Measurements from ENCODE around the gene NEO1.
"Not testable (repeated sequence)": the region's sequence is repeated elsewhere in the genome, so short reads cannot be mapped to it uniquely, and the experiment has no call there.

The NEO1 gene

DNA sequence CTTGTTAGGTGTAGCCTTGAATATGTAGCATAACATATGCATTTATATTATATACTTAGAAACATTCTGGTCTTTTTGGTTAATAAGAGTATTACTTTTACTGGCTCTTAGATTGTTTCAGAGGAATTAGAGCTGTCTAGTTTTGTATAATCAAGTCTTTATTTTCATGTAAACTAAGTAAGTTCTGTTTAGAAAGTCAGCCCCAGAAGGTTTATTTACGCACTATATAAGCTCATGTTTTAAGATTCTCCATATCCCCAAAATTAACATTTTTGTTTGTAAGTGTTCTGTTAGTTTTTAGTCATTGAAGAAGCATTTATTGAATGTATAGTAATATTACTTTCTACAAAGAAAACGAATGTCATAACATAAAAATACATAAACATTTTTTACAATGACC is 158.4 kb downstream of the NEO1 start:
- no peak for DNase-seq

DNA sequence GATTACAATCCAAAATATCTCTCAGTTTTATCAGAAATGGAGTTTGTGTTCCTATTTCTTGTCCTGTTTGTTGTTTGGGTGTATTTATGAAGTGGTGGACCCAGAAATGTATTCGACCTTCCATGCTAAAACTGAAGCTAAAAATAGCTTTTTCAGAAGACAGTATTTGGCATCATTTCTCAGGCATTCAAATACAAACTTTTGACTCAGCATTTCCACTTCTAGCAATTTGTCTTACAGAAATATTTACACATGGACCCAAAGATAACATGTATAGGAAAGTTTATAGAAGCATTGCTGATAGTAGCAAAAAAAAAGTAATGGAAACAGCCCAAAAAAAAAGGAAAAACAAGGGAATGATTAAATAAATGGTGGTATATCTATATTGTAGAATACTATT is 160.2 kb downstream of the NEO1 start:
- DNase-seq: no peak

DNA sequence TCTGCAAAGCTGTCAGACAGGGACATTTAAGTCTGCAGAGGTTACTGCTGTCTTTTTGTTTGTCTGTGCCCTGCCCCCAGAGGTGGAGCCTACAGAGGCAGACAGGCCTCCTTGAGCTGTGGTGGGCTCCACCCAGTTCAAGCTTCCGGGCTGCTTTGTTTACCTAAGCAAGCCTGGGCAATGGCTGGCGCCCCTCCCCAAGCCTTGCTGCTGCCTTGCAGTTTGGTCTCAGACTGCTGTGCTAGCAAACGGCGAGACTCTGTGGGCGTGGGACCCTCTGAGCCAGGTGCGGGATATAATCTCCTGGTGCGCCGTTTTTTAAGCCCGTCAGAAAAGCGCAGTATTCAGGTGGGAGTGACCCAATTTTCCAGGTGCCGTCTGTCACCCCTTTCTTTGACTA is 169.2 kb downstream of the NEO1 start:
- not testable (repeated sequence) for DNase-seq

DNA sequence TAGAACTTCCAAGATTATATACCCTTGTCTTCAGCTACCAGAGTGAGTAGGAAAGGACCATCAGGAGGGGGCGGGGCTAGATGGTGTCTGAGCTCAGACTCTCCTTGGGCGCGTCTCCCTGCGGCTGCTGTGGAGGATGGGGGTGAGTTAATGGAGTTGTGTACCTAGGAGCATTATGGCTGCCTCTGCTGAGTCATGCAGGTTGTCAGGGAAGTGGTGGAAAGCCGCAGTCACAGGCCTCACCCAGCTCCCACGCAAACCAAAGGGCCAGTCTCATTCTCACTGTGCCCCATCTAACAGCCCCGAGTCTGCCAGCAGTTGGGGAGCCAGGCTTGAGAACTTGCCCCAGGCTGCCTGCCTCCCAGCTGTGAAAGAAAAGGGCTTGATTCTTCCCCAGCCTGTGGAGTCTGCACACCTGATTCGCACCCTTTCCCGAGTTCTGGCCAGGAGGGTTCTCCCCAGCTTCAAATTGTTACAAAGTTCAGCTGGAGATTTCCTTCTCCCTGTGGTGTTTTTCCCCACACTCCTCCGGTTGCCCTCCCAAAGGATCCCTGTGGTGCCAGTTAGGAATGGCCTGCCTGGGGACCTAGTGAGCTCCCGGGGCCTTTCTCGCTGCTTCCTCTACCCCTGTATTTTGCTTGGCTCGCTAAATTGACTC is 173.2 kb downstream of the NEO1 start:
- DNase-seq: no peak

DNA sequence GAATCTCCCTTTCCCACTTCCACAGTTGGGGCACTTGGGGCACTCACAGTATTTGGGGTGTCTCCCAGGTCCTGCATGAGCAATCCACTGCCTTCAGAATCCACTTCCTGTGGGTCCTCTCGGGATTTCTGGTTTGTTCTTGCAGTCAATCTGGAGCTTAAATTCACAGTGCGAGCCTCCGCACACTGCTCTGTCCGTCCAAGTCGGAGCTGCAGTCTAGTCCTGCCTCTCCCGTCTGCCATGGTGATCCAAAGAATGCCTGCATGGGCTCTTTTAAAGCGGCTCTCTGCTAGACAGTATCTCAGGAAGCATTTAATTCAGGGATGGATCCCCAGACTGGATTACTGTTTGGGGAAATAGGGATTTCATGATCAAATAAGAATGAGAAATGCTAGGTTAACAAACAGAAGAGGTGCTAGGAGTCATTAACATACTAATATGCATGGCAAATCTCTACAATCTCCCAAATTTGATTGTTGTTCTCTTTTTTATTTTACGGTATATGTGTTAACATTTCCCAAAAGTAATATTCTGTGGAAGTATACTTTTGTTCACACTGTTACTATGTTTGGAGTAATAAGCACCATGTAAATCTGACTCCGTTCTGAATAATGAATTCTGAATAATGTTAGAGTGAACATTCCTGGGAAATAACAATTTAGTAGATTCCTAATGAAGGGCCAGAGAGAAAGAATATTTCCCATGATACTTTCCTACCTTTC is 174.0 kb downstream of the NEO1 start:
- DNase-seq: no peak

DNA sequence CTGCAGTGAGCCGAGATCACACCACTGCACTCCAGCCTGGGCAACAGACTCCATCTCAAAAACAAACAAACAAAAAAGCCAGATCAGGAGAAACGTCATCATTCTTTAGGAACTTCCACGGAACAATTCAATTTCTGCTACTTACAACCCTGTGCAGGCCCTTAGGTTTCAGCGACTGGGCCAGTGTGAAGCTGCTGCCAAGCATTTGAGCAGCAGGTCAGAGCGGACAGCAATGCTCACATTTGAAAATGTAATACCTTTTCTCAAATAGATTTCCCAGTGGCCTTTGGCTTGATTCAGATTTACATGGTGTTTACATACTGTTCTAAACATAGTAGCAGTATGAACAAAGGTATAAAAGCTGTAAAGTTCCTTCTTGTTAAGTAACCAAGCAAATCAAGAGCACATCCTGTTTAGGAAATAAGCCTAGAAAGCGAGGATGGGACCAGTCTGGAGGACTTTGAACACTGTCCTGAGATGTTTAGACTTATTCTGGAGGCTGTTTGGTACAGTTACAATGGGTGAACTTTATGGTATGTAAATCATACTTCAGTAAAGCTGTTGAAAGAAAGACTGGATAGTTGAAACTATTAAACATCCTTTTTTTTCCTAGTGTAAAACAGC is 175.3 kb downstream of the NEO1 start:
- no peak for DNase-seq

DNA sequence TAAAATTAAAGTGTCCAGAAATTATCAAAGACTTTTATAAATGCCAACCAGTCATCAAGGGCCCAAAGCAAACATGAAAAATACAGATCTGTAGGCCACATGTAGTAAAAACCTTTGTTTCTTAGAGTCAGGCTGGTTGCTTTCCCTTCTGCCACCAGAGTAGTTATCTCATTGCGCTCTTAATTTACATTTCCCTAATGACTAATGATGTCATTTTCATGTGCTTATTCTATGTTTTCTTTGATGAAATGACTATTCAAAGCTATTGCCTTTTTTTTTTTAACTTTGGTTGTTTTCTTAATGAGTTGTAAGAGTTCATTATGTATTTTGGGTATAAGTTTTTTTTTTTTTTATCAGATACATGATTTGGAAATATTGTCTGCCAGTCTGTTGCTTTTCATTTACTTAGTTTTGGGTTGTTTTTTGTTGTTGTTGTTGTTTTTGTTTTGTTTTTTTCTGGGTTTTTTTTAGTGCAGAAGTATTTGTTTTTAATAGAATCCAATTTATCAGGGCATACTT is 175.9 kb downstream of the NEO1 start:
- DNase-seq: no peak

DNA sequence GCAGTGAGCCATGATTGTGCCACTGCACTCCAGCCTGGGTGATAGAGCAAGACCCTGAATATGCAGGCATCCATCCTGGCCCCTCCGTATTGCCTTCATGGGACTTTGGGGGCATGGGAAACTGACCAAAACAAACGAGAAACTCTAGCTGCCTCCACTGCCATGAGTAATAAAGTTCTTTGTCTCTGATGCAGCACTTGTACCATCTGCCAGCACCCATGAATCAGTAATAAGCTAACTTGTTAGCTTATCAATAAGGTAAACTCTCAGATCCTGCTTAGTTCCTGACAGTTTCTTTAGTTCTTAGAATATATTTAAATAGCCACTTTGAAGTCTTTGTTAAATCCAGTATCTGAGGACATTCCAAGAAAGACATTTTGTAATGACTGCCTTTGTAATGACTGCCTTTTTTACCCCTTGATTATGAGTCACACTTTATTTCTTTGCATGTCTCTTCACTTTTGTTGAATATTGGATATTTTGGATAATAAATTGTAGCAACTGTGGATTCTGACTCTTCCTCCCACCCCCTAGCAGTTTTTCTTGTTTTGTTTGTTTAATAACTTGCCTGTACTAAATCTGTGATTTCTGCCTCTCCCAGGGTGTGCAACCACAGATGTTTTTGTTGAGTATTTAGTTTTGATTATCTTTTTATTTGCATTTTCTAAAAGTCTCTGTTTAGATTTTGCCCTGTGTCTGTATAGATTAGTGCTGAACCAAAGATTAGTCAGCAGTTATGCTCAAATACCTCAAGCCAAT is 179.6 kb downstream of the NEO1 start:
- no peak for DNase-seq

DNA sequence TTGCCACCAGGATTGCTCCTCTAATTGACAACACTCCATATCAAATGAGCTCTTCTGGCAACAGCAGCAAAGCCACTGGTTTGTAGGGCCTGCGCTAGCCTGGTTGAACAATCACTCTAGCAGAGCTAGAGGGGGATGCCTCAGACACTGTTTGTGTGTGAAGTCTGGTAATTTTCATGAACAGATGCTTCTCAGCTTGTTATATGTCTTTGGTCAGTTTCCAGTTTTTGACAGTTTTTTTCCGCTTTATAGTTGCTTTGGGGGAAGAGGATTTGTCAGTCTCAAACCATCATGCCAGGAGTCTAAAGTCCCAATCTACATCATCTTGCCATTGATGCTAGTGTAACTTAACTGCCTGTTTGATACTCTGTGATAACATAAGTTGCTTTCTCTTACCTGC is 180.5 kb downstream of the NEO1 start:
- no peak for DNase-seq

DNA sequence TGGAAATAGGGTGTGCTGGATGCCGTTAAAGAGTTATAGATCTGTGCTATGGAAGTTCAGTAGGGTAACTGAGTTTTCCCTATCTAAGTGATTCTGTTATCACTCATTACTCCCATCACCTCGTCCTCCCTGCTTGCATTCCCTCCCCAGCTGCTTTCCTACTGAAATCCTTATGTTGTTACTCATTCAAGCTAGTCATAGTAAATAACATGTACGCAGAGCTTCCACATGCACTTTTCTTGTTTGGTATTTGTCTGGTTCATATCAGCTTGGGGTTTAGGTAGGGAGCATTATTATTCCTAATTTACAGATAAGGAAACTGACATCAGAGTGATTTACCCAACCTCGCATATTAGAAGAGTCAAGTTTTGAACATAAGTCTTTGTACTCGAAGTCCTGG is 181.4 kb downstream of the NEO1 start:
- no peak for DNase-seq

DNA sequence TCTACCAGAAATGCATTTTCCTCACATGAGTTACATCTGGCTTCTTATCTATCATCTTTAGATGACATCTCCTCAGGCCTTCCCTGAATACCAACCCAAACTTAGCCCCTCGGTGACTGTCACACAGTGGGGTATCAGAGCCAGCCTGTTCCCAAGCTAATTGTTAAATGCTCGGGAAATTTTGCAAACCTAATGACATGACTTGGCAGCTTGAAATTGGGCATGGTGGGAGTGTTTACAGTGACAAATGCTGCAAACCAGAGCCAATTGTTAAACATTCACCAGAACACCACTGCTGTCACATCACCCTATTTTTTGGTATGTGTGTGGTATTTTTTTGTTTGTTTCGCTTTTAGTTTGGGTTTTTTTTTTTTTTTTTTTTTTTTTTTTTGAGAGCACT is 185.6 kb downstream of the NEO1 start:
- no peak for DNase-seq

DNA sequence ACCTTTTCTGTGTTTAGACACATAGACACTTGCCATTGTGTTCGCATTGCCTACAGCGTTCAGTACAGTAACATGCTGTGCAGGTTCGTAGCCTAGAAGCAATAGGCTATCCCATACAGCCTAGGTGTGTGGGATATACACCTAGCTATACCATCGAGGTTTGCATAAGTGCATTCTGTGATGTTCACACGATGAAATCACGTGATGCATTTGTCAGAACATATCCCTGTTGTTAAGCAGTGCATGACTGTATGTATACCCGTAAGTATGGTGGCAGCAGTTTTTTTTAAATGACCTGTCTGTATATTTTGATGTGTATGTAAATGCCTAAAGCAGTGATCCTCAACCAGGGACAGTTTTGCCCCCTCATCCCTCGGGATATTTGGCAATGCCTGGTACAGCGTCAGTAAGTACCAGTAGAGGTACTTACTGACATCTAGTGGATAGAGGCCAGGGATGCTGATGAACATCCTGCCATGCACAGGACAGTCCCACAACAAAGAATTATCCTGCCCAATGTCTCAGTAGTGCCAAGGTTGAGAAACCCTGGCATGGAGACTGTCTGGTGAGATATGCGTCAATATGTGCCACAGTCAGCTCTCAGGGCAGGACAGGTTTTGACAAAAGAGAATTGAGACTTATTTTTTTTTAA is 187.4 kb downstream of the NEO1 start:
- no peak for DNase-seq

DNA sequence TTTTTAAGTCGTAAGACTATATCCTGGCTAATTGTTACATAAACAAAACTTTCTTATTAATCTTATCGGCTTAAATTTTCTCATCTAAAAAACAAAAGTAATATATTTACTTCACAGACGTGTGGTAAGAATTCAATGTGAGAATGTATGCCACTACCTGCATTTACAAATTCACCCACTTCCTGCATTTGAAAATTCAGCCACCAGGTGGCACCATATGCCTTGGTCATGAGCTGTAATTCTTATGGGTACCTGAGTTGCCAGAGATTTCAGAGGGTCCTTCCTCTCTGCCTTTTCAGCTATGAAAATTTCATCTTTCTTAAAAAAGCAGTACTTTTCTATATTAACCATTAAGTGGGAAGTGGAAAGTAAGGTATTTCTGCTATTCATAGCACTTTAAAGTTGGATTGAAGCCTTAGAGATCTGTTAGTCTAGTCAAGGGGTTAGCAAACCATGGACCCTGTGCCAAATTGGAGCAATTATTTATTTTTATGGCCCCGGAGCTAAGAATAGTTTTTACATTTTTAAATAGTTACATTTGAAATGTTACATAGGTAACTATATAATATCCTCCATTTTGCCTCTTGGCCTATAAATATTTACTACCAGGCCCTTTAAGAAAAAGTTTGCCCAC is 188.7 kb downstream of the NEO1 start:
- DNase-seq: peak; percentile 71 to 84 (median 76)

DNA sequence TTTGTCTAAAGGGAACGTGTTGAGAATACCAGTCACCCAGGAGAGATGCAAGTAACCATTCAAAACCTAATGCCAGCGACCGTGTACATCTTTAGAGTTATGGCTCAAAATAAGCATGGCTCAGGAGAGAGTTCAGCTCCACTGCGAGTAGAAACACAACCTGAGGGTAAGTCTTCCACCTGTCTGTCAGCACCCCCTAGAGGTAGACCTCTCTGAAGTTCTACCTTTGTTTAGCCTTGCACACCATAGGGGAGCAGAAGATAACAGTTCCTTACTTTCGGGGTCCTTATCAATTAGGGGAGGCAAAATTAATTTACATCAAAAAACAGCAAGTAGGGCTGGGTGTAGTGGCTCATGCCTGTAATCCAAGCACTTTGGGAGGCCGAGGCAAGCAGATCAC is 192.1 kb downstream of the NEO1 start:
- DNase-seq: peak in 1 of 4 experiments; percentile 7

DNA sequence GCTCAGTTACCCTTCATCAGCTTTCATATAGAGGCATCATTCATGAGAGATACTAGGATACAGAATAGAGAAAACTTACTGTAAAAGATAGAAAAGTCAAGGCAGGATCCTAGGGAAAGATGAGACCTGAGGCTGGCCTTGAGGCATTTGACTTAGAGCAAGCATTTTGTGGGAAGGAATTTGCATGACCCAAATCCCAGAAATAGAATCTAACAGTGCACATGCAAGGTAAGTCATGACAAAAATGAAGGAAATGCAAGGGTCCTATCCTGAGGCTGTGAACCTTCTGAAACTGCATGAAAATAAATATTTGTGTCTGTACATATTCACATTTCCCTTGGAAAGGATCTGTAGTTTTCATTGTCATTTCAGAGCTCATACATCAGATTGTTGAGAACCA is 194.2 kb downstream of the NEO1 start:
- DNase-seq: no peak

DNA sequence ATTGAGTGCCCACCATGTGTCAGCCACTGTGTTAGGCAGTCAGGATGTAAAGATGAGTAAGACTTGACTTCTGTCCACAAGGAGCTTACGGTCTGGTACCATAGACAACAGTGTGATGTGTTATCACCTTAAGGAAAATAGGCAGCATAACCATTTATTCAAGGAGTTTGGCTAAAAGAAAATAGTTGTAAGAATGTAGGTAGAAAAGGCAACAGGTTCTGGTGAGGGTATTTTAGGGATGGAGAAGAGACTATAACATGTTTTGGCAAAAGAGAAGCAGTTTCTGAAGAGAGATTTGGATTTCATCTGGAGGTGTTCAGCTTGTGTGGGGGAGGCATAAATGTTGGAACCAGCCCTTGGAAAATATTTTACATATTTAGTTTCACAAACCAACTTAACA is 194.6 kb downstream of the NEO1 start:
- DNase-seq: no peak

DNA sequence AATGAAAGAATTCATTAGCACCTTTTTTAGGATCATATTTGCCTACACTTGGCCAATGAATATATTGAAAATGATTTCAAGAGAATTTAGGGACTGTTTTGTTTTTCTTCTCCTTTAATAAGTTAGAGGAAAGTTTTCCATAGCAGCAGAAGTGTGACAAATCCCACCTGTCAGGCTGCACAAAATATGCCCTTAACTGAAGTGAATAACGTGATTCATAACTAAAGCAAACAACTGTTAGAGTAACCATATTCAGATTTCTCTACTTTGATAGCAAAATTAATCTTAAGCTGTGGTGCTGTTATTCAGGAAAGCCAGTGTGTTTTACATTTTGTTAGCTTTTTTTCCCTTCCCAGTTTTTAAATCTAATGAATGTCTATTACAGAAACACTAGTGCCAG is 195.1 kb downstream of the NEO1 start:
- no peak for DNase-seq

DNA sequence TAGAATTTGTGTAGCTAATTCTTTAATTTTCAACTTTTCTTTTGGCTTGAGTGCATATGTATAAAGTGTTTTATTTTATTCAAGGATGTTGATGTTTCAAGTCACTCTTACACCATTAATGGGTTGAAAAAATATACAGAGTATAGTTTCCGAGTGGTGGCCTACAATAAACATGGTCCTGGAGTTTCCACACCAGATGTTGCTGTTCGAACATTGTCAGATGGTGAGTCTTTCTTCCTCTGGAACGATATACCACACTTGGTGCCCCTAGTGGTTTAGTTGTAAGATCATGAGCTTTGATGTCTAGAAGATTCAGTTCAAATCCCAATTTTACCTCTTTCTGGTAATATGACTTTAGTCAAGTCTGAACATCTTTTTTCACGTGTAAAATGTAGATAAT is 197.2 kb downstream of the NEO1 start:
- no peak for DNase-seq

DNA sequence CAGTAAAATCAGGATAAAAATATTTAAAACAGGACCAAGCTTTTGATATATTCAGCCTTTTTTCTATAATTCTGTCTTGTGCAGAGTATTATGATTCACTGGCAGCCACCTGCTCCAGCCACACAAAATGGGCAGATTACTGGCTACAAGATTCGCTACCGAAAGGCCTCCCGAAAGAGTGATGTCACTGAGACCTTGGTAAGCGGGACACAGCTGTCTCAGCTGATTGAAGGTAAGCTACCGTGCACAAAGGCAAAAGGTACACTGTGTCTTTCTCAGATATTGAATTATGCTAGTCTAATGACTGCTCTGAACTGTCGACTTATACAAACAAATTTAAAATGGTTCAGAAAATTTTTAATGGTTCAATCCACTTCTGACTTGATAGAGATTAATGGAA is 202.3 kb downstream of the NEO1 start:
- no peak for DNase-seq

DNA sequence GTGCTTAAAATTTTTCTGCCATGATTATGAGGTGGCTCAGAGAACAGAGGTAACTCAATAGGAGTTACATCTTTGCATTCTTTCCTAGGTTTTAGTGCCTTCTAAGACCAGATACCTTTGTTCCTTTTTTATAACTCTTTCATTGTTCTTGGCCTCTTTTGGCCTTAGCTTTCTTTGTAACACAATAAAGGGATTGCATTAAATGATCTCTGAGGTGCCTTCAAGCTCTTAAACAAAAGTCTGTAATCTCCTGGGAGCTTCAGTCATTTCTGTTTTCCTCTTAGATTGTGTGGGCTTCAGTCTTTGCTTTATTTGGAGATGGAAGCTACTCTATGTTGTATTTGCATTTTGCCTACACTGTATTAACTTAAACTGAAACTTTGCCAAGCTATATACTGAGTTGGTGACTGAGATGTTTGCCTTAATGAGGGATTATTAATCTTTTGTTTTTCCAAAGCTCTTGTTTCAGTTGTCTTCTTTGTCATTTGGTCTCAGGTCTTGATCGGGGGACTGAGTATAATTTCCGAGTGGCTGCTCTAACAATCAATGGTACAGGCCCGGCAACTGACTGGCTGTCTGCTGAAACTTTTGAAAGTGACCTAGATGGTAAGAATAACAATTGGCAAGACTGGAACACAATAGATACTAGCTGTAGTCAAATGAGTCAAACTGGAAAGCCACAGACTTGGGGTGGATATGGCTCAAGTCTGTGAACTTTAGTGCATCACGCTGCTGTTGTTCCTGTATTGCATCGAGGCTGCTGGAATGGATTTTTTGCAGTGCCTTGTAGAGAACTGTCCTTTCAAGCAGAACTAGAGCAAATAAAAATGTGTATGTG is 206.2 kb downstream of the NEO1 start:
- DNase-seq: no peak

DNA sequence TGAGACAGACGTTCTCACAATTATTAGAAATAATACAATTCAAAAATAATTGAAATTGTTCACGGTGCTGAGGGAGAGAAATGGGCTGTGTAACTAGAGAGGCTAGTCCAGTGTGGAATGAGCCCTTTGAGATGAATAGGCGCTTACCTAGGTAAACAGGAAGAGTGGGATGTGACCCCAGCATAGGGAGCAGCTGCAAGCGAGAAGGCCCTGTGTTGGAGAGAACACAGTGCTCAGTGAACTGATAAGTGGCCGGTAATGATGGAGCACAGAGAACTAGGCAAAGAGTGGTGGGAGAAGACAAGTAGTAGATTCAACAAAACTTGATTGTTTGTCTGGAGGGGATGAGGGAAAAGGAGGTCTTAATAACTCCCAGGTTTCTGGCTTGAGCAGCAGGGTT is 212.6 kb downstream of the NEO1 start:
- no peak for DNase-seq

Data from suppressor macrophage (primary cell).